Uterus (tissue), 2 donors: ENCODE results near the gene CLIP3.

ENCODE experiments used
- POLR2A ChIP-seq, 2 donors: fragments of 450-650 bp; IDR thresholded peaks; one replicate each; pipeline ENCODE4 v1.6.1; 2016; ENCODE audit warnings: antibody characterized with exemption in 2 of 2, mild to moderate bottlenecking in 1 of 2, moderate library complexity in 1 of 2
- TF ChIP-seq, protein P1 (sequence below), 4 experiments: fragments of 200-600 bp in 2 of 4; fragments of 450-650 bp in 2 of 4; sonication (generic) in 2 of 4; IDR thresholded peaks; one replicate each; pipeline ENCODE4 v1.5.1; 2016 to 2019; ENCODE audit warnings: antibody characterized with exemption in 4 of 4, mild to moderate bottlenecking in 2 of 4, moderate library complexity in 1 of 4

DNA sequence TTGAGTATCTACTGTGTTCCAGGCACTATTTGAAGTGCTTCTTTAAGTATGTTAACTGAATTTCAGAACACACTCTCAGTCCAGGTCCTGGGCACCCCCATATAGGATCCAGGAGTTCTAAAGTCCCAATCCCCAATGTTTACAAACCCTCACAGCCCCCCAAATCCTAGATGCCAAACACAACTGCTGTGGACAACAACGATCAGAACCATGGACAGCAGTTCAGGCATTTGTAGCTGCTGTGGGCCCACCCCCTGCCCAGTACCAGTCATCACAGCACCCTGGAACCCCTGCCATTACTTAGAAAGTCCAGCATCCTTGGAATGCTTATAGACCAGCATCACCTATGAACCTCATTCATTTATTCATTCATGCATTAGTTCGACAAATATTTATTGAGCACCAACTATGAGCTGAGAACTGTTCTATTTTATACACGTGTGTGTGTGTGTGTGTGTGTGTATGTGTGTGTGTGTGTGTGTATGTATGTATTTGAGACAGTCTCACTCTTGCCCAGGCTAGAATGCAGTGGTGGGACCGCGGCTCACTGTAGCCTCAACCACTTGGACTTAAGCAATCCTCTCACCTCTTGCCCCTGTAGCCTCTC lies 57.0 kb downstream of the CLIP3 start:
- no peak for TF ChIP-seq POLR2A (IDR thresholded peaks at IDR 0.05)
- TF ChIP-seq, protein P1, sequence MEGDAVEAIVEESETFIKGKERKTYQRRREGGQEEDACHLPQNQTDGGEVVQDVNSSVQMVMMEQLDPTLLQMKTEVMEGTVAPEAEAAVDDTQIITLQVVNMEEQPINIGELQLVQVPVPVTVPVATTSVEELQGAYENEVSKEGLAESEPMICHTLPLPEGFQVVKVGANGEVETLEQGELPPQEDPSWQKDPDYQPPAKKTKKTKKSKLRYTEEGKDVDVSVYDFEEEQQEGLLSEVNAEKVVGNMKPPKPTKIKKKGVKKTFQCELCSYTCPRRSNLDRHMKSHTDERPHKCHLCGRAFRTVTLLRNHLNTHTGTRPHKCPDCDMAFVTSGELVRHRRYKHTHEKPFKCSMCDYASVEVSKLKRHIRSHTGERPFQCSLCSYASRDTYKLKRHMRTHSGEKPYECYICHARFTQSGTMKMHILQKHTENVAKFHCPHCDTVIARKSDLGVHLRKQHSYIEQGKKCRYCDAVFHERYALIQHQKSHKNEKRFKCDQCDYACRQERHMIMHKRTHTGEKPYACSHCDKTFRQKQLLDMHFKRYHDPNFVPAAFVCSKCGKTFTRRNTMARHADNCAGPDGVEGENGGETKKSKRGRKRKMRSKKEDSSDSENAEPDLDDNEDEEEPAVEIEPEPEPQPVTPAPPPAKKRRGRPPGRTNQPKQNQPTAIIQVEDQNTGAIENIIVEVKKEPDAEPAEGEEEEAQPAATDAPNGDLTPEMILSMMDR (IDR thresholded peaks at IDR 0.05): no peak
